Mucosa of descending colon (tissue), 3 donors: ENCODE data around the gene COL18A1. TPM values are rescaled to one million over a fixed set of nuclear protein-coding genes. Genes with fewer than 3 reads are reported as not detected.

Experiments used
- ATAC-seq: fragments of 200-7000 bp; cut with Tn5 transposase; one replicate; pipeline ENCODE4 v1.9.1; 2020; ENCODE audit warnings: mild to moderate bottlenecking, moderate library complexity
- DNase-seq, 3 donors: peaks; one replicate each; pipeline ENCODE4 v3.0.0-alpha.2; 2020
- H3K36me3 ChIP-seq: fragments of 200-600 bp; one replicate; pipeline ENCODE4 v1.8.0; 2021; ENCODE audit warnings: low read depth, mild to moderate bottlenecking
- H3K4me1 ChIP-seq: fragments of 200-600 bp; one replicate; pipeline ENCODE4 v1.8.0; 2021; ENCODE audit warnings: low read depth, mild to moderate bottlenecking
- H3K4me3 ChIP-seq: fragments of 200-600 bp; one replicate; pipeline ENCODE4 v1.8.0; 2021; ENCODE audit warnings: mild to moderate bottlenecking
- H3K9me3 ChIP-seq: fragments of 200-600 bp; one replicate; pipeline ENCODE4 v1.8.0; 2021; ENCODE audit warnings: mild to moderate bottlenecking
- intact Hi-C, 2 donors: fragments of 100-400 bp; cut with DNase I in 1 of 2; cut with micrococcal nuclease in 1 of 2; formaldehyde crosslinking; loops; one replicate each; pipeline versions ENCODE4 v1.11.0 to v1.11.1; 2022; cut with DNase I, micrococcal nuclease
- total RNA-seq, 3 donors: library from RNA; stranded (reverse); fragmentation: NEBNext Ultra II Directional in 2 of 3; extraction: Animal tissue kit (Norgen Biotek cat#: 25700) in 2 of 3; gene quantifications; one replicate each; pipeline versions ENCODE4 v1.2.1 to v1.2.4, GENCODE V29; 2021 to 2023
- TF ChIP-seq, protein P1 (sequence below): fragments of 200-600 bp; IDR thresholded peaks from one replicate; pipeline ENCODE4 v1.8.0; 2022; ENCODE audit warnings: antibody characterized with exemption, mild to moderate bottlenecking
- donor health status: DM: no; HTN: no; CAD: no; lungs with moderate emphysema.
- donor health status: DM: no; HTN: no; CAD: no.
- donor health status: DM: no; HTN: yes; CAD: no.

COL18A1 gene
- total RNA-seq, 3 donors from 2014 or later = 4.6 to 46.9 (median 21.3) TPM

DNA sequence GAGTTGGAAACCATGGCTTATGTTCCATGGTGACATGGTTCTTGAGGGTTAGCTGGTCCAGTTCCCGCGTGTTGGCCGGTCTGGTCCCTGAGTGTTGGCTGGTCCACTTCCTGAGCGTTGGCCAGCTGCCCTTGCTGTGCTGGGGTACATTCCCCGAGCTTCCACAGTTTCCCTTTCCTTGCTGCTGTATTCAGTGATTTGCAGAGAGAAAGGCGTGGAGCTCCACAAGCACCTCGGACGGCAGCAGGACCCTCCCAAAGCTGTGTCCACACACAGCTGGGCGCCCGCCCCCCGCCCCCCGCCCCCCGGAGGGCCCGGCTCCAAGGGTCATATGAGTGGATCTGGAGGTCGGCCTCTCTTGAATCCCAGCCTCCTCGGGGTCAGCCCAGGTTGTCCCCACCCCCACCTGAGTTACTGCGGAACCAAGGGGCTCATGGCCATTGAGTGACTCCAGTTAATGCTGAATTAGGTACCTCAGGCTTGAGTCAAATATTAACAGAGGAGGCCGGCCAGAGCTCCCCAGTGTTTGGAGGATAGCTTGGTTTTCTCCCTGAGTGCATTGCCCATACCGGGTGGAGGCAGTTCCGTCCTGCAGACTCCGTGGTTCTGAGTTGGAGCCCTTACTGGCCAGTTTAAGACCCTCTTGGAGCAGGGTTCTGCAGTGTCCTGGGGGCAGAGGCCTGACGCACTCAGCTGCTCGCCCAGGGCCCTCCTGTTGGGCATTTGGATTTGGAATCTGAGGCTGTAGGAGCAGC, 18.4 kb downstream of the COL18A1 start:
- DNase-seq = peak in 2 of 3 donors; percentile 12 to 30
- no peaks in the 10 kb centered on the region for H3K36me3 ChIP-seq
- TF ChIP-seq, protein P1, sequence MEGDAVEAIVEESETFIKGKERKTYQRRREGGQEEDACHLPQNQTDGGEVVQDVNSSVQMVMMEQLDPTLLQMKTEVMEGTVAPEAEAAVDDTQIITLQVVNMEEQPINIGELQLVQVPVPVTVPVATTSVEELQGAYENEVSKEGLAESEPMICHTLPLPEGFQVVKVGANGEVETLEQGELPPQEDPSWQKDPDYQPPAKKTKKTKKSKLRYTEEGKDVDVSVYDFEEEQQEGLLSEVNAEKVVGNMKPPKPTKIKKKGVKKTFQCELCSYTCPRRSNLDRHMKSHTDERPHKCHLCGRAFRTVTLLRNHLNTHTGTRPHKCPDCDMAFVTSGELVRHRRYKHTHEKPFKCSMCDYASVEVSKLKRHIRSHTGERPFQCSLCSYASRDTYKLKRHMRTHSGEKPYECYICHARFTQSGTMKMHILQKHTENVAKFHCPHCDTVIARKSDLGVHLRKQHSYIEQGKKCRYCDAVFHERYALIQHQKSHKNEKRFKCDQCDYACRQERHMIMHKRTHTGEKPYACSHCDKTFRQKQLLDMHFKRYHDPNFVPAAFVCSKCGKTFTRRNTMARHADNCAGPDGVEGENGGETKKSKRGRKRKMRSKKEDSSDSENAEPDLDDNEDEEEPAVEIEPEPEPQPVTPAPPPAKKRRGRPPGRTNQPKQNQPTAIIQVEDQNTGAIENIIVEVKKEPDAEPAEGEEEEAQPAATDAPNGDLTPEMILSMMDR = no peak
- no peaks in the 10 kb centered on the region for H3K9me3 ChIP-seq
- intact Hi-C loops = no loop called here
- no peaks in the 10 kb centered on the region for H3K4me1 ChIP-seq
- H3K4me3 ChIP-seq = no peak overlapping the region
- no peak for ATAC-seq

DNA sequence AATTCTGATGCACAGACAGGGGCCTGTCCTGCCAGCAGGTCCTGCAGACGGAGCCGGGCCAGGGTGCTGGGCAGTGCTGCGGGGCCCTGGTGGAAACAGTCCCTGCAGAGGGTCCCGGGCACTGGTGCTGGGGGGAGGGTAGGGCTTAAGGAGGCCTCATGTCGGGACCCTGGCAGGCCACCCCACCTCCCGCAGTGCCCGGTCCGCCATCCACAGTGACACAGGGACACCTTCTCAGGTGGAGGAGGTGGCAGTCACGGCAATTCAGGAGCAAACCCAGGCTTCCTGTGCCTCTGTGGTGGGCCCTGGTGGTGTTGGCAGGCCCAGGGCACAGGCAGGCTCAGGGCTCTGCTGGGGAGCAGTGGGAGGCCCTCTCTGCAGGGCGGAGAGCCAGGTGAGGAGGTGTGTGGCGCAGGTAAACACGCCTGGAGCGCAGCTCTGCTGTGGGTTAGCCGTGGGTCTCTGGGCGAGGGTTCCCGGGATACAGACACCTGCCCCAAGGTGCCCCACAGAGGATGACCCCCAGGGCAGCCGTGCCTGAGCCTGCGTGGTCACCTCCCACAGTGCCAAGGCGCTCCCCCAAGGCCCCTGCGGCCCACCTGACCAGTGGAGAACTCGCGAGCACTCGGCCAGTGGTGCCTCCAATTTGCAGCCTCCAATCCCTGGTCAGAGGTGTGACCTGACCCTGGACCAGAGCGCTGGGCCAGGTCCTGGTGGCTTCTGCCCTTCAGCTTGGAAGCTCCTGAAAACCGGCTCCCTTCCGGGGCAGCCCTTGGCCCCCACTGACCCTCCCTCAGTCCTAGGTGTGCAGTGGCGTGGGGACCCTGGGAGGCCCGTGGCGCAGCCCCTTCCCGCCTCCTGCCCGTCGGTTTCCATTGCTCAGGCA, 19.2 kb downstream of the COL18A1 start:
- Histone ChIP-seq H3K9me3 (no peaks in the 10 kb centered on the region), H3K4me3 (no peak overlapping the region), H3K4me1 (no peaks in the 10 kb centered on the region), H3K36me3 (no peaks in the 10 kb centered on the region)
- DNase-seq (peak in 2 of 3 donors; percentile 14 to 43), ATAC-seq (no peak)
- intact Hi-C loops = no loop called here
- TF ChIP-seq, protein P1 = no peak

DNA sequence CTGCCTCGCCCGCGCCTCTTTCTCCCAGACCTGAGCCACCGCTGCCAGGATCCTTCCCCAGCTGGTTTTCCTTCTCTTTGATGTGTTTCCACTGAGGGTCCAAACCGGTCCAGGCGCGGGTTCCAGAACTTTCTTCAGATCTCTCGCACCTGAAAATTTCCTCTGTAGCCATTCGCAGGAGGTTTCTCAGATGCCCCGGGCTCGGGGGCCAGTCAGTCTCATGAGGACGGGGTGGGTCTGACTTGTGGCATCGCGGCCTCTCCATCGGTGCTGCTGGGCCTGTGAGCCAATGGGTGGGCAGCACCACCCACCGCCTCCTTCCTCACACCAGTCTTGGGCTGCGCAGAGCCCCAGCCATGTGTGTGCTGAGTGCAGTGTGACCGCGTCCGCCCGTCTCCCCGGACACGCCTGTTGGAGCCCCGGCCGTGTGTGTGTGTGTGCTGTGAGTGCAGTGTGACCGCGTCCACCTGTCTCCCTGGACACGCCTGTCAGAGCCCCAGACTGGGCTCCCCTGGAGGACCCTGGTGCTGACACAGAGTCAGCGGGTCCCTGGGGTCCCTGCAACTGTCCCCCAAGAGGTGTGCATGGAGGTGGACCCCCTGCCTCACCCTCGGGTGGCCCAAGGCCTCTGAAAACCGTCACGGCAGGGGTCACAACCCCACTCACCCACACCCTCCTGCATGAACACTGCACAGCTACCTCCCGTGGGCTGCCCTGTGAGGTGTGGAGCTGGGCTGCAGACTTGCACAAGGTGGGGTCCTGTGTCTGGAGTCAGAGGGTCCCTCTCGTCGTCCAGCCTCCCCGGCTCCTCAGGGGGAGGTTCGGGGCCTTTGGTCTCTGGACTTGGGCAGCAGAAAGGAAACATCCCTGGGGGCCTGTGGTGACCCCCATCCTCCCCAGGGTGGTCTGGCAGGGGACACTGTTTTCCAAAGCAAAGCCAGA, 20.2 kb downstream of the COL18A1 start:
- ATAC-seq = no peak
- Histone ChIP-seq H3K9me3 (no peaks in the 10 kb centered on the region), H3K4me1 (no peaks in the 10 kb centered on the region), H3K4me3 (no peak overlapping the region), H3K36me3 (no peaks in the 10 kb centered on the region)
- intact Hi-C loops = no loop called here
- TF ChIP-seq, protein P1 = no peak
- peak in 1 of 3 donors; percentile 32 for DNase-seq

DNA sequence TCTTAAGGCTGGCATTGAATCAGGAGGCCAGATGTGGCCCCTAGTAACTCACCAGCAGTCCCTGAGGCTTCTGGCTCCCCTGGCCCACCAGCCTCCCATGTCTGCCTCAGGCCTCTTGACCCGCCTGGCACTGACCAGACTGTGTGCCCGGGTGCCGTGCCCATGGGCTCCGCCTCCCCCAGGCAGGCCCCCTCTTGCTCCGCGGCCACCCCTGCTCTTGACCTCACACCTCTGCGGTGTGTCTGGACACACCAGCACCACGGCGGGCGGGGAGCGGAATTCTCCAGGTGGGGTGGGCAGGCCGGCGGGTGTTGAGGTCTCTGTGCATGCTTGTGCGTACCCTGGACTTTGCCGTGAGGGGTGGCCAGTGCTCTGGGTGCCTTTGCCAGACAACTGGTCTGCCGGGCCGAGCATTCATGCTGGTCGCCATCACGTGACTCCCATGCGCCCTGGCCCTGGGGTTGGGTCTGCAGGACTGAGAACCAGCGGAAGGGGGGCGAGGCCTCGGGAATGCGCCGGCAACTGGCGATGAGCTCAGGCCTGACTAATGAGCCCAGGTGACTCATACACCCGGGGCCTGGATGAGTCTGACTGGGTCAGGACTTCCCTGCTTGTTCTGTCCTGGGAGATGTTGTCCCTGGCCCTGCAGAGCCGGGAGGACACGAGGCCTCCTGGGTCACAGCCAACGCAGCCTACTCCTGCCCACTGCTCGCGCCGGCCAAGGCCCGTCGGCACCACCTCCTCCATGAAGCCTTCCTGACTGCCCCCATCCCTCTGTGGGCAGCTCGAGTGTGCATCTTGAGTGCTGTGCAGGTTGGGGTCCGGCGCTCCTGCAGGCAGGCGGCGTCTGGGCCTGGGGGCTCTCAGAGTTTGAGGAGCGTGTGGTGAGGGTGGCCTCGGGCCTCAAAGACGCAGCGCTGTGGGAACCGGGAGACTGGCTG, 22.6 kb downstream of the COL18A1 start:
- Histone ChIP-seq H3K36me3 (no peaks in the 10 kb centered on the region), H3K4me3 (no peak overlapping the region), H3K9me3 (no peaks in the 10 kb centered on the region), H3K4me1 (no peaks in the 10 kb centered on the region)
- ATAC-seq (peak; percentile 53), DNase-seq (peak in 1 of 3 donors; percentile 72)
- intact Hi-C loops = no loop called here
- TF ChIP-seq, protein P1 = no peak
